HepG2 (cell line): ENCODE data around the gene SYNDIG1. TPM values are rescaled to one million over a fixed set of nuclear protein-coding genes. Genes with fewer than 3 reads are reported as not detected.

ENCODE experiments used
- ATAC-seq: fragments of 200-7000 bp; cut with Tn5 transposase; 3 replicates; pipeline ENCODE4 v1.9.1; 2020; ENCODE audit warnings: mild to moderate bottlenecking, moderate library complexity
- BruUV-seq: library from RNA; stranded (reverse); fragments of 400-500 nt; replicated peaks from 2 replicates; lab custom pipeline; 2021; lab: Mats Ljungman, UMichigan
- CTCF ChIA-PET: fragments of 300-600 bp; formaldehyde crosslinking; extraction: SDS; loops from one replicate; lab custom pipeline; 2021; ENCODE audit warnings: low total read pairs, inconsistent platforms, low intra/inter-chr PET ratio; lab: Yijun Ruan, JAX
- POLR2A ChIA-PET: fragments of 350-600 bp; sonication (Branson Sonifier 250); formaldehyde crosslinking; loops from one replicate; lab custom pipeline; 2020; ENCODE audit warnings: antibody characterized with exemption, inconsistent platforms; lab: Yijun Ruan, JAX
- DNase-seq: peaks from one replicate; pipeline ENCODE4 v3.0.0-alpha.2; 2015; ENCODE audit warnings: low spot score
- FAIRE-seq: peaks from 3 replicates; lab custom pipeline; 2011; peaks lifted over from hg19 to GRCh38; lab: Jason Lieb, UNC
- H2AFZ ChIP-seq: one replicate; pipeline ENCODE4 v1.6.1; 2011; ENCODE audit warnings: low read length, inconsistent platforms
- H3K27ac ChIP-seq: fragments of 300-600 bp; 3 replicates; pipeline ENCODE4 v1.8.0; 2011; ENCODE audit warnings: mixed run types, mild to moderate bottlenecking, mixed read lengths, low read length, inconsistent platforms; ENCODE audit not compliant: insufficient read depth; ENCODE audit errors: extremely low read length
- H3K27me3 ChIP-seq, 2 experiments: fragments of 200-600 bp in 1 of 2; 2 replicates in 1 of 2; 3 replicates in 1 of 2; pipeline versions ENCODE4 v1.6.0 to v1.8.0; 2011; ENCODE audit warnings: low read length in 2 of 2, mild to moderate bottlenecking in 2 of 2, moderate library complexity in 2 of 2, inconsistent platforms in 1 of 2; ENCODE audit not compliant: insufficient read depth in 2 of 2, control insufficient read depth in 1 of 2
- H3K36me3 ChIP-seq, 2 experiments: fragments of 200-600 bp in 1 of 2; replicated peaks in 1 of 2; 2 replicates in 1 of 2; 3 replicates in 1 of 2; pipeline versions ENCODE4 v1.5.1 to v1.8.0; 2011; ENCODE audit warnings: low read length in 2 of 2, inconsistent platforms in 1 of 2; ENCODE audit not compliant: insufficient read depth in 2 of 2, control insufficient read depth in 1 of 2
- H3K4me1 ChIP-seq: 2 replicates; pipeline ENCODE4 v1.5.1; 2012; ENCODE audit warnings: low read length, inconsistent platforms; ENCODE audit not compliant: insufficient read depth
- H3K4me2 ChIP-seq: 2 replicates; pipeline ENCODE4 v1.6.0; 2011; ENCODE audit warnings: low read depth, low read length, inconsistent platforms
- H3K4me3 ChIP-seq, 3 experiments: fragments of 200-600 bp in 1 of 3; sonication (generic), shearing (Covaris generic) in 1 of 3; replicated peaks in 1 of 3; 2 replicates each; pipeline ENCODE4 v1.5.1; 2011 to 2016; ENCODE audit warnings: low read length in 3 of 3, inconsistent platforms in 2 of 3, low read depth in 2 of 3, mild to moderate bottlenecking in 2 of 3, control low read depth in 1 of 3, mixed read lengths in 1 of 3; ENCODE audit not compliant: insufficient read depth in 1 of 3
- H3K79me2 ChIP-seq: one replicate; pipeline ENCODE4 v1.6.1; 2011; ENCODE audit warnings: low read length, inconsistent platforms; ENCODE audit not compliant: insufficient read depth
- H3K9ac ChIP-seq: 2 replicates; pipeline ENCODE4 v1.6.0; 2011; ENCODE audit warnings: mild to moderate bottlenecking, low read depth, low read length, inconsistent platforms; ENCODE audit not compliant: insufficient read depth
- H3K9me3 ChIP-seq: 2 replicates; pipeline ENCODE4 v1.5.1; 2012; ENCODE audit warnings: mild to moderate bottlenecking, low read length
- H4K20me1 ChIP-seq: 2 replicates; pipeline ENCODE4 v1.6.0; 2011; ENCODE audit warnings: inconsistent platforms, mild to moderate bottlenecking, low read length, moderate library complexity; ENCODE audit not compliant: insufficient read depth
- ADNP ChIP-seq: sonication (generic); formaldehyde crosslinking; IDR thresholded peaks from 2 replicates; pipeline ENCODE4 v1.4.0; 2020; ENCODE audit warnings: missing genetic modification reagents
- CBX1 ChIP-seq: IDR thresholded peaks from one replicate; pipeline ENCODE4 v1.6.1; 2016; ENCODE audit warnings: antibody characterized with exemption, low read depth
- ISL2 ChIP-seq: sonication (generic); formaldehyde crosslinking; IDR thresholded peaks from 2 replicates; pipeline ENCODE4 v1.5.0; 2020; ENCODE audit warnings: missing genetic modification reagents
- KMT2A ChIP-seq: sonication (generic); formaldehyde crosslinking; IDR thresholded peaks from 2 replicates; pipeline ENCODE4 v1.4.0; 2020; ENCODE audit warnings: missing genetic modification reagents
- PHB2 ChIP-seq: fragments of 450-650 bp; IDR thresholded peaks from 2 replicates; pipeline ENCODE4 v1.6.1; 2018; ENCODE audit not compliant: partially characterized antibody
- SPEN ChIP-seq: sonication (generic); formaldehyde crosslinking; IDR thresholded peaks from 2 replicates; pipeline ENCODE4 v1.5.1; 2020; ENCODE audit warnings: low read depth, mild to moderate bottlenecking, missing genetic modification reagents
- ZBTB38 ChIP-seq: sonication (generic); formaldehyde crosslinking; IDR thresholded peaks from 2 replicates; pipeline ENCODE4 v1.5.1; 2020; ENCODE audit warnings: mild to moderate bottlenecking, missing genetic modification reagents
- ZNF124 ChIP-seq: sonication (generic); formaldehyde crosslinking; IDR thresholded peaks from 2 replicates; pipeline ENCODE4 v1.4.0; 2020; ENCODE audit warnings: missing genetic modification reagents
- ZNF256 ChIP-seq: sonication (generic); formaldehyde crosslinking; conservative IDR thresholded peaks from 2 replicates; pipeline ENCODE4 v1.4.0; 2020; ENCODE audit warnings: missing genetic modification reagents
- ZNF430 ChIP-seq: sonication (generic); formaldehyde crosslinking; IDR thresholded peaks from 2 replicates; pipeline ENCODE4 v1.9.0; 2021; ENCODE audit warnings: mild to moderate bottlenecking, missing genetic modification reagents
- ZNF446 ChIP-seq: sonication (generic); formaldehyde crosslinking; IDR thresholded peaks from 2 replicates; pipeline ENCODE4 v1.5.0; 2020; ENCODE audit warnings: mild to moderate bottlenecking, missing genetic modification reagents
- WGBS: methylation state at CpG from one replicate; pipeline ENCODE4 v1.1.6; 2017; ENCODE audit warnings: low lambda C conversion rate; 5-methylcytosine and 5-hydroxymethylcytosine counted together
- in situ Hi-C: cut with HindIII; loops from 2 replicates; pipeline ENCODE4 v1.10.0; 2017; ENCODE audit warnings: low pct_unique_long_range_greater_than_20kb; ENCODE audit not compliant: extremely low pct_ligation_motif_present
- intact Hi-C: fragments of 100-400 bp; cut with micrococcal nuclease; formaldehyde crosslinking; loops from one replicate; pipeline ENCODE4 v1.10.0; 2022; ENCODE audit not compliant: unreplicated experiment
- polyA plus RNA-seq, 8 experiments: library from polyadenylated mRNA; depleted of rRNA in 3 of 8; stranded (reverse) in 7 of 8; unstranded in 1 of 8; fragments of >200 nt; fragmentation: Illumina TruSeq in 4 of 8; extraction: Trizol in 4 of 8; gene quantifications; 2 replicates each; pipeline versions ENCODE4 v1.2.1 to v1.2.3, GENCODE V29; 2011 to 2016; ENCODE audit warnings: low read depth in 4 of 8, missing spikeins in 1 of 8, mixed read lengths in 1 of 8; ENCODE audit not compliant: insufficient read depth in 1 of 8
- total RNA-seq, 5 experiments: library from RNA; depleted of rRNA; stranded (reverse); fragments of >200 nt; fragmentation: Illumina TruSeq; extraction: Trizol; gene quantifications; 2 replicates each; pipeline ENCODE4 v1.2.3, GENCODE V29; 2016; ENCODE audit warnings: low read depth in 1 of 5
- TF ChIP-seq, protein P1 (sequence below): sonication (generic); formaldehyde crosslinking; IDR thresholded peaks from 2 replicates; pipeline ENCODE4; 2020; ENCODE audit warnings: missing genetic modification reagents, mild to moderate bottlenecking, borderline replicate concordance
- TF ChIP-seq, protein P2 (sequence below): sonication (generic); formaldehyde crosslinking; IDR thresholded peaks from 2 replicates; pipeline ENCODE4 v1.4.0; 2020; ENCODE audit warnings: missing genetic modification reagents, borderline replicate concordance
- TF ChIP-seq, protein P3 (sequence below): IDR thresholded peaks from 2 replicates; pipeline ENCODE4 v1.6.1; 2012; ENCODE audit warnings: low read depth, low read length, improper control_type of control experiment
- TF ChIP-seq, protein P4 (sequence below): IDR thresholded peaks from 2 replicates; pipeline ENCODE4 v1.6.1; 2016; ENCODE audit warnings: mild to moderate bottlenecking

SYNDIG1 gene
- total and polyA plus RNA-seq, 2 of the 13 experiments (the other 11 are each of a cell fraction or from before 2014, with no cell fraction given) = not detected

DNA sequence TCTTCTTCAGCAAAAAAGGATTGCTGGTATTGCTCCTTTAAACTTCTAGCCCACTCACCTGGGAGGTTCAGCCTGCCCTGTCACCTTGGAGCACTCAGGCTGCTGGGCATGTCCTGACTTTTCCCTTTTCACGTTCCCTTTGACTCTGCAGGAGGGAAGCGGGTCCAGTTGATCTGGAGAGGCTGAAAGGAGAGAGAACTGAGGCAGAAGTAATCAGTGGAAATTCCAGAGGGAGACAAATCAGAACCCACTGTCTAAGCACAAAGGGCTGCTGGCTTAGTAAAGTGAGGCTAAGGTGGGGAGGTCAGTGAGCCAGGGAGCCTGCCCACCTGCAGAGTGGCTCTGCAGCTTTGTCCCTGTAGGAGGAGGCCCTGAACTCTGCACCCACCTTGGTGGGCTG is 9.7 kb upstream of the SYNDIG1 start:
- 3% methylated on average over 2 of the region's 2 CpGs for WGBS
- Histone ChIP-seq H3K4me1 (no peaks in the 10 kb centered on the region), H4K20me1 (no peaks in the 10 kb centered on the region), H3K4me3 (no peak overlapping the region), H2AFZ (no peak overlapping the region), H3K9ac (no peak overlapping the region), H3K36me3 (no peaks in the 10 kb centered on the region), H3K4me2 (no peak overlapping the region), H3K27me3 (peaks cover 3 to 17% of the 10 kb centered on the region in 2 experiments; a peak in 3 of 5 replicates), H3K79me2 (no peaks in the 10 kb centered on the region), H3K9me3 (no peaks in the 10 kb centered on the region), H3K27ac (no peak overlapping the region)
- ATAC-seq = no peak; the same call in 2 of the 3 replicates
- no peak for FAIRE-seq
- no TSS peak for BruUV-seq
- intact Hi-C loops = no loop called here
- in situ Hi-C loops = no loop called here
- POLR2A ChIA-PET = no interaction called here
- DNase-seq = no peak
- CTCF ChIA-PET = no interaction called here
- TF ChIP-seq PHB2 (no peak), SPEN (CRISPR knock-in tag) (no peak), ZBTB38 (CRISPR knock-in tag) (no peak), ZNF446 (CRISPR knock-in tag) (no peak), KMT2A (CRISPR knock-in tag) (no peak), ZNF256 (no peak), ZNF430 (CRISPR knock-in tag) (no peak), CBX1 (no peak), ISL2 (CRISPR knock-in tag) (no peak), ADNP (CRISPR knock-in tag) (no peak), ZNF124 (CRISPR knock-in tag) (no peak)
- TF ChIP-seq, protein P1, sequence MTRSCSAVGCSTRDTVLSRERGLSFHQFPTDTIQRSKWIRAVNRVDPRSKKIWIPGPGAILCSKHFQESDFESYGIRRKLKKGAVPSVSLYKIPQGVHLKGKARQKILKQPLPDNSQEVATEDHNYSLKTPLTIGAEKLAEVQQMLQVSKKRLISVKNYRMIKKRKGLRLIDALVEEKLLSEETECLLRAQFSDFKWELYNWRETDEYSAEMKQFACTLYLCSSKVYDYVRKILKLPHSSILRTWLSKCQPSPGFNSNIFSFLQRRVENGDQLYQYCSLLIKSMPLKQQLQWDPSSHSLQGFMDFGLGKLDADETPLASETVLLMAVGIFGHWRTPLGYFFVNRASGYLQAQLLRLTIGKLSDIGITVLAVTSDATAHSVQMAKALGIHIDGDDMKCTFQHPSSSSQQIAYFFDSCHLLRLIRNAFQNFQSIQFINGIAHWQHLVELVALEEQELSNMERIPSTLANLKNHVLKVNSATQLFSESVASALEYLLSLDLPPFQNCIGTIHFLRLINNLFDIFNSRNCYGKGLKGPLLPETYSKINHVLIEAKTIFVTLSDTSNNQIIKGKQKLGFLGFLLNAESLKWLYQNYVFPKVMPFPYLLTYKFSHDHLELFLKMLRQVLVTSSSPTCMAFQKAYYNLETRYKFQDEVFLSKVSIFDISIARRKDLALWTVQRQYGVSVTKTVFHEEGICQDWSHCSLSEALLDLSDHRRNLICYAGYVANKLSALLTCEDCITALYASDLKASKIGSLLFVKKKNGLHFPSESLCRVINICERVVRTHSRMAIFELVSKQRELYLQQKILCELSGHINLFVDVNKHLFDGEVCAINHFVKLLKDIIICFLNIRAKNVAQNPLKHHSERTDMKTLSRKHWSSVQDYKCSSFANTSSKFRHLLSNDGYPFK (CRISPR knock-in tag) = no peak
- TF ChIP-seq, protein P2, sequence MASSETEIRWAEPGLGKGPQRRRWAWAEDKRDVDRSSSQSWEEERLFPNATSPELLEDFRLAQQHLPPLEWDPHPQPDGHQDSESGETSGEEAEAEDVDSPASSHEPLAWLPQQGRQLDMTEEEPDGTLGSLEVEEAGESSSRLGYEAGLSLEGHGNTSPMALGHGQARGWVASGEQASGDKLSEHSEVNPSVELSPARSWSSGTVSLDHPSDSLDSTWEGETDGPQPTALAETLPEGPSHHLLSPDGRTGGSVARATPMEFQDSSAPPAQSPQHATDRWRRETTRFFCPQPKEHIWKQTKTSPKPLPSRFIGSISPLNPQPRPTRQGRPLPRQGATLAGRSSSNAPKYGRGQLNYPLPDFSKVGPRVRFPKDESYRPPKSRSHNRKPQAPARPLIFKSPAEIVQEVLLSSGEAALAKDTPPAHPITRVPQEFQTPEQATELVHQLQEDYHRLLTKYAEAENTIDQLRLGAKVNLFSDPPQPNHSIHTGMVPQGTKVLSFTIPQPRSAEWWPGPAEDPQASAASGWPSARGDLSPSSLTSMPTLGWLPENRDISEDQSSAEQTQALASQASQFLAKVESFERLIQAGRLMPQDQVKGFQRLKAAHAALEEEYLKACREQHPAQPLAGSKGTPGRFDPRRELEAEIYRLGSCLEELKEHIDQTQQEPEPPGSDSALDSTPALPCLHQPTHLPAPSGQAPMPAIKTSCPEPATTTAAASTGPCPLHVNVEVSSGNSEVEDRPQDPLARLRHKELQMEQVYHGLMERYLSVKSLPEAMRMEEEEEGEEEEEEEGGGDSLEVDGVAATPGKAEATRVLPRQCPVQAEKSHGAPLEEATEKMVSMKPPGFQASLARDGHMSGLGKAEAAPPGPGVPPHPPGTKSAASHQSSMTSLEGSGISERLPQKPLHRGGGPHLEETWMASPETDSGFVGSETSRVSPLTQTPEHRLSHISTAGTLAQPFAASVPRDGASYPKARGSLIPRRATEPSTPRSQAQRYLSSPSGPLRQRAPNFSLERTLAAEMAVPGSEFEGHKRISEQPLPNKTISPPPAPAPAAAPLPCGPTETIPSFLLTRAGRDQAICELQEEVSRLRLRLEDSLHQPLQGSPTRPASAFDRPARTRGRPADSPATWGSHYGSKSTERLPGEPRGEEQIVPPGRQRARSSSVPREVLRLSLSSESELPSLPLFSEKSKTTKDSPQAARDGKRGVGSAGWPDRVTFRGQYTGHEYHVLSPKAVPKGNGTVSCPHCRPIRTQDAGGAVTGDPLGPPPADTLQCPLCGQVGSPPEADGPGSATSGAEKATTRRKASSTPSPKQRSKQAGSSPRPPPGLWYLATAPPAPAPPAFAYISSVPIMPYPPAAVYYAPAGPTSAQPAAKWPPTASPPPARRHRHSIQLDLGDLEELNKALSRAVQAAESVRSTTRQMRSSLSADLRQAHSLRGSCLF (CRISPR knock-in tag) = no peak
- TF ChIP-seq, protein P3, sequence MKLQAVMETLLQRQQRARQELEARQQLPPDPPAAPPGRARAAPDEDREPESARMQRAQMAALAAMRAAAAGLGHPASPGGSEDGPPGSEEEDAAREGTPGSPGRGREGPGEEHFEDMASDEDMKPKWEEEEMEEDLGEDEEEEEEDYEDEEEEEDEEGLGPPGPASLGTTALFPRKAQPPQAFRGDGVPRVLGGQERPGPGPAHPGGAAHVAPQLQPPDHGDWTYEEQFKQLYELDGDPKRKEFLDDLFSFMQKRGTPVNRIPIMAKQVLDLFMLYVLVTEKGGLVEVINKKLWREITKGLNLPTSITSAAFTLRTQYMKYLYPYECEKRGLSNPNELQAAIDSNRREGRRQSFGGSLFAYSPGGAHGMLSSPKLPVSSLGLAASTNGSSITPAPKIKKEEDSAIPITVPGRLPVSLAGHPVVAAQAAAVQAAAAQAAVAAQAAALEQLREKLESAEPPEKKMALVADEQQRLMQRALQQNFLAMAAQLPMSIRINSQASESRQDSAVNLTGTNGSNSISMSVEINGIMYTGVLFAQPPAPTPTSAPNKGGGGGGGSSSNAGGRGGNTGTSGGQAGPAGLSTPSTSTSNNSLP = no peak
- TF ChIP-seq, protein P4, sequence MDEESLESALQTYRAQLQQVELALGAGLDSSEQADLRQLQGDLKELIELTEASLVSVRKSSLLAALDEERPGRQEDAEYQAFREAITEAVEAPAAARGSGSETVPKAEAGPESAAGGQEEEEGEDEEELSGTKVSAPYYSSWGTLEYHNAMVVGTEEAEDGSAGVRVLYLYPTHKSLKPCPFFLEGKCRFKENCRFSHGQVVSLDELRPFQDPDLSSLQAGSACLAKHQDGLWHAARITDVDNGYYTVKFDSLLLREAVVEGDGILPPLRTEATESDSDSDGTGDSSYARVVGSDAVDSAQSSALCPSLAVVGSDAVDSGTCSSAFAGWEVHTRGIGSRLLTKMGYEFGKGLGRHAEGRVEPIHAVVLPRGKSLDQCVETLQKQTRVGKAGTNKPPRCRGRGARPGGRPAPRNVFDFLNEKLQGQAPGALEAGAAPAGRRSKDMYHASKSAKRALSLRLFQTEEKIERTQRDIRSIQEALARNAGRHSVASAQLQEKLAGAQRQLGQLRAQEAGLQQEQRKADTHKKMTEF (CRISPR knock-in tag) = no peak
